ENCODE data around the gene SRP68.

DNA sequence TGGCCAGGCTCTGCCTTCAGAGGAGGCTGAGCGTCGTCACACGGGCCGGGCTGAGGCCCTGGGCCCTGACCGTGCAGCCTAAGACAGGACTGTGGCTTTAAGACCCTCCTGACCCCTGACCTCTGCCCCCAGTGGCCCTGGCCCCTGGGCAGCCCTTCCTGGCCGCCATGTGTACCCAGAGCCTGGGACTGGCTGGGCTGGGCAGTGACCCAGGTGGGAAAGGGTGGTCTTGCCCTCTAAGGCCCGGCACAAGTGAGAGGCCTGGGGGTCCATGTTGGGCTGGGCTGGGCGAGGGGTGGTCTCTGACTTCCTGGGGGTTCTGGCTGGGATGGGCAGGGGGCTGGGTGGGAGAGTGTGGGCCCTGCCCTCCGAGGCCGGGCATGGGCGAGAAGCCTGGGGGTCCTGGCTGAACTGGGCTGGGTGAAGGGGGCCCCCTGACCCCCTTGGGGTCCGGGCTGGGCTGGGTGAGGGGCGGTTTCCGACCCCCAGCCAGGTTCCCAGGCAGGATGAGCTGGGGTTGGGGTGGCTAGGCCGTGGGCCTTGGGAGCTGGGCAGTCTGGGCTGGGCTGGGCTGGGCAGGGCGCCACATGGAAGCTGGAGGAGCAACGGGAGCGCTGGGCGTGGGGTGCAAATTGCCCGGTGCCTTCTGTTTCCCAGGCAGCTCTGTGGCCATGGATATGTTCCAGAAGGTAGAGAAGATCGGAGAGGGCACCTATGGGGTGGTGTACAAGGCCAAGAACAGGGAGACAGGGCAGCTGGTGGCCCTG is 71.4 kb downstream of the SRP68 start, which contains the start of gene CDK3:
- TF ChIP-seq, protein P1, sequence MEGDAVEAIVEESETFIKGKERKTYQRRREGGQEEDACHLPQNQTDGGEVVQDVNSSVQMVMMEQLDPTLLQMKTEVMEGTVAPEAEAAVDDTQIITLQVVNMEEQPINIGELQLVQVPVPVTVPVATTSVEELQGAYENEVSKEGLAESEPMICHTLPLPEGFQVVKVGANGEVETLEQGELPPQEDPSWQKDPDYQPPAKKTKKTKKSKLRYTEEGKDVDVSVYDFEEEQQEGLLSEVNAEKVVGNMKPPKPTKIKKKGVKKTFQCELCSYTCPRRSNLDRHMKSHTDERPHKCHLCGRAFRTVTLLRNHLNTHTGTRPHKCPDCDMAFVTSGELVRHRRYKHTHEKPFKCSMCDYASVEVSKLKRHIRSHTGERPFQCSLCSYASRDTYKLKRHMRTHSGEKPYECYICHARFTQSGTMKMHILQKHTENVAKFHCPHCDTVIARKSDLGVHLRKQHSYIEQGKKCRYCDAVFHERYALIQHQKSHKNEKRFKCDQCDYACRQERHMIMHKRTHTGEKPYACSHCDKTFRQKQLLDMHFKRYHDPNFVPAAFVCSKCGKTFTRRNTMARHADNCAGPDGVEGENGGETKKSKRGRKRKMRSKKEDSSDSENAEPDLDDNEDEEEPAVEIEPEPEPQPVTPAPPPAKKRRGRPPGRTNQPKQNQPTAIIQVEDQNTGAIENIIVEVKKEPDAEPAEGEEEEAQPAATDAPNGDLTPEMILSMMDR (IDR thresholded peaks at IDR 0.05; ENCODE audit: low read length) = no peak
- TF ChIP-seq EZH2 (optimal IDR thresholded peaks at IDR 0.05; ENCODE audit: low read depth, low read length) (no peak), EZH2phosphoT487 (IDR thresholded peaks at IDR 0.05; ENCODE audit: low read length) (no peak)

All from MM.1S (cell line).